Vagina (tissue), 2 donors: ENCODE results near the gene BRIX1. TPM values are rescaled to one million over a fixed set of nuclear protein-coding genes. Genes with fewer than 3 reads are reported as not detected.

Experiments
- DNase-seq, 2 donors: peaks; one replicate each; pipeline ENCODE4 v3.0.0-alpha.2; 2017; ENCODE audit errors: extremely low spot score in 2 of 2
- H3K27ac ChIP-seq: fragments of 200-600 bp; sonication (generic); one replicate; pipeline ENCODE4 v1.5.1; 2019
- H3K27me3 ChIP-seq: fragments of 200-600 bp; sonication (generic); one replicate; pipeline ENCODE4 v1.5.1; 2019
- H3K36me3 ChIP-seq, 2 donors: fragments of 200-600 bp; sonication (generic); one replicate each; pipeline ENCODE4 v1.5.1; 2017 to 2019
- H3K4me1 ChIP-seq: fragments of 200-600 bp; sonication (generic); one replicate; pipeline ENCODE4 v1.5.1; 2019
- H3K4me3 ChIP-seq, 2 donors: fragments of 200-600 bp; sonication (generic); 1 replicate in 1 of 2; 2 replicates in 1 of 2; pipeline ENCODE4 v1.5.1; 2016 to 2019
- H3K9me3 ChIP-seq: fragments of 200-600 bp; sonication (generic); one replicate; pipeline ENCODE4 v1.5.1; 2019
- CTCF ChIP-seq, 3 experiments: fragments of 450-650 bp in 2 of 3; fragments of 200-600 bp in 1 of 3; sonication (generic) in 1 of 3; IDR thresholded peaks; one replicate each; pipeline ENCODE4 v1.5.1; 2017 to 2019; ENCODE audit warnings: antibody characterized with exemption in 3 of 3, mild to moderate bottlenecking in 2 of 3, moderate library complexity in 2 of 3
- POLR2A ChIP-seq, 2 donors: fragments of 450-650 bp; IDR thresholded peaks; one replicate each; pipeline ENCODE4 v1.6.1; 2017; ENCODE audit warnings: antibody characterized with exemption in 2 of 2, mild to moderate bottlenecking in 2 of 2, moderate library complexity in 2 of 2
- POLR2AphosphoS5 ChIP-seq, 2 donors: sonication (generic); formaldehyde crosslinking; IDR thresholded peaks; one replicate each; pipeline ENCODE4 v1.9.0; 2017; ENCODE audit warnings: antibody characterized with exemption in 2 of 2, mild to moderate bottlenecking in 2 of 2, low read depth in 1 of 2; ENCODE audit not compliant: insufficient read depth in 1 of 2
- intact Hi-C: fragments of 100-400 bp; cut with DNase I; formaldehyde crosslinking; loops from one replicate; pipeline ENCODE4 v1.15.1; 2023
- total RNA-seq: library from RNA; depleted of rRNA; stranded (reverse); fragments of >200 nt; gene quantifications from one replicate; pipeline ENCODE4 v1.2.3, GENCODE V29; 2016

Gene BRIX1
- total RNA-seq, 1 donor from 2014 or later: 10.3 TPM

GRCh38 chr5:34929720-34930461, 14.4 kb downstream of the BRIX1 start:
- peak in 1 of 2 donors; percentile 88 for DNase-seq
- Histone ChIP-seq H3K36me3 (peaks cover 0 to 19% of the 10 kb centered on the region in 2 donors), H3K27me3 (no peaks in the 10 kb centered on the region), H3K4me3 (peak overlapping the region; percentile 79 to 97), H3K4me1 (peaks cover 38% of the 10 kb centered on the region), H3K27ac (peak overlapping the region; percentile 96), H3K9me3 (no peaks in the 10 kb centered on the region)
- TF ChIP-seq POLR2A (IDR thresholded peaks at IDR 0.05) (no peak), CTCF (IDR thresholded peaks at IDR 0.05) (peak in 1 of 3 experiments; percentile 9), POLR2AphosphoS5 (IDR thresholded peaks at IDR 0.05; ENCODE audit: insufficient read depth in 1 of 2, low read depth in 1 of 2) (peak in 1 of 2 donors; percentile 55)
- intact Hi-C loops: no loop called here

- H3K9me3 ChIP-seq: no peaks in the 10 kb centered on the region
- peaks cover 40% of the 10 kb centered on the region for H3K4me1 ChIP-seq
- intact Hi-C loops: no loop called here
- no peak for DNase-seq
- H3K27me3 ChIP-seq: no peaks in the 10 kb centered on the region
- TF ChIP-seq CTCF (IDR thresholded peaks at IDR 0.05) (no peak), POLR2AphosphoS5 (IDR thresholded peaks at IDR 0.05; ENCODE audit: insufficient read depth in 1 of 2, low read depth in 1 of 2) (no peak), POLR2A (IDR thresholded peaks at IDR 0.05) (no peak)
- H3K36me3 ChIP-seq: peaks cover 0 to 13% of the 10 kb centered on the region in 2 donors
- H3K4me3 ChIP-seq: peak overlapping the region; percentile 79 to 97
- peak overlapping the region; percentile 96 for H3K27ac ChIP-seq
Measured at GRCh38 chr5:34930462-34930844, 14.9 kb downstream of the BRIX1 start.

GRCh38 chr5:34930870-34931269, 15.4 kb downstream of the BRIX1 start:
- H3K36me3 ChIP-seq: peaks cover 0 to 12% of the 10 kb centered on the region in 2 donors
- H3K9me3 ChIP-seq: no peaks in the 10 kb centered on the region
- no peaks in the 10 kb centered on the region for H3K27me3 ChIP-seq
- peak overlapping the region; percentile 96 for H3K27ac ChIP-seq
- TF ChIP-seq POLR2A (IDR thresholded peaks at IDR 0.05): no peak
- TF ChIP-seq CTCF (IDR thresholded peaks at IDR 0.05): no peak
- no peak for TF ChIP-seq POLR2AphosphoS5 (IDR thresholded peaks at IDR 0.05; ENCODE audit: insufficient read depth in 1 of 2, low read depth in 1 of 2)
- intact Hi-C loops: no loop called here
- peak overlapping the region; percentile 79 to 97 for H3K4me3 ChIP-seq
- peaks cover 40% of the 10 kb centered on the region for H3K4me1 ChIP-seq
- no peak for DNase-seq

GRCh38 chr5:34932947-34933346, 17.4 kb downstream of the BRIX1 start:
- Histone ChIP-seq H3K4me3 (no peak overlapping the region), H3K4me1 (peaks cover 40% of the 10 kb centered on the region), H3K27me3 (no peaks in the 10 kb centered on the region), H3K36me3 (peaks cover 0 to 24% of the 10 kb centered on the region in 2 donors), H3K9me3 (no peaks in the 10 kb centered on the region), H3K27ac (no peak overlapping the region)
- intact Hi-C loops: no loop called here
- DNase-seq: no peak
- TF ChIP-seq POLR2A (IDR thresholded peaks at IDR 0.05) (no peak), POLR2AphosphoS5 (IDR thresholded peaks at IDR 0.05; ENCODE audit: insufficient read depth in 1 of 2, low read depth in 1 of 2) (no peak), CTCF (IDR thresholded peaks at IDR 0.05) (no peak)

GRCh38 chr5:34941936-34942335, 26.4 kb downstream of the BRIX1 start:
- H3K36me3 ChIP-seq: peaks cover 0 to 67% of the 10 kb centered on the region in 2 donors
- DNase-seq: no peak
- no peak overlapping the region for H3K27ac ChIP-seq
- TF ChIP-seq POLR2A (IDR thresholded peaks at IDR 0.05): no peak
- TF ChIP-seq CTCF (IDR thresholded peaks at IDR 0.05): no peak
- TF ChIP-seq POLR2AphosphoS5 (IDR thresholded peaks at IDR 0.05; ENCODE audit: insufficient read depth in 1 of 2, low read depth in 1 of 2): no peak
- H3K4me1 ChIP-seq: no peaks in the 10 kb centered on the region
- H3K27me3 ChIP-seq: no peaks in the 10 kb centered on the region
- intact Hi-C loops: no loop called here
- no peaks in the 10 kb centered on the region for H3K9me3 ChIP-seq
- no peak overlapping the region for H3K4me3 ChIP-seq
